Left colon (tissue), 2 donors: ENCODE measurements around the gene DOCK3. TPM values are rescaled to one million over a fixed set of nuclear protein-coding genes. Genes with fewer than 3 reads are reported as not detected.
"Not testable (repeated sequence)": the region's sequence is repeated elsewhere in the genome, so short reads cannot be mapped to it uniquely, and the experiment has no call there.

Experiments
- ATAC-seq: fragments of 200-7000 bp; cut with Tn5 transposase; one replicate; pipeline ENCODE4 v1.9.1; 2020; ENCODE audit warnings: mild to moderate bottlenecking, moderate library complexity
- DNase-seq, 2 donors: peaks; one replicate each; pipeline ENCODE4 v3.0.0-alpha.2; 2020
- intact Hi-C, 2 donors: fragments of 100-400 bp; cut with DNase I in 1 of 2; cut with micrococcal nuclease in 1 of 2; formaldehyde crosslinking; loops; one replicate each; pipeline versions ENCODE4 v1.11.2 to v1.14.0; 2022; cut with DNase I, micrococcal nuclease
- total RNA-seq, 2 donors: library from RNA; stranded (reverse); fragmentation: NEBNext Ultra II Directional; extraction: Animal tissue kit (Norgen Biotek cat#: 25700); gene quantifications; one replicate each; pipeline ENCODE4 v1.2.1, GENCODE V29; 2021
- donor health status: DM: no; HTN: no; CAD: no.
- donor health status: DM: yes; HTN: yes; CAD: no.

The DOCK3 gene
- total RNA-seq, 2 donors from 2014 or later = 0.09 to 0.34 TPM

DNA sequence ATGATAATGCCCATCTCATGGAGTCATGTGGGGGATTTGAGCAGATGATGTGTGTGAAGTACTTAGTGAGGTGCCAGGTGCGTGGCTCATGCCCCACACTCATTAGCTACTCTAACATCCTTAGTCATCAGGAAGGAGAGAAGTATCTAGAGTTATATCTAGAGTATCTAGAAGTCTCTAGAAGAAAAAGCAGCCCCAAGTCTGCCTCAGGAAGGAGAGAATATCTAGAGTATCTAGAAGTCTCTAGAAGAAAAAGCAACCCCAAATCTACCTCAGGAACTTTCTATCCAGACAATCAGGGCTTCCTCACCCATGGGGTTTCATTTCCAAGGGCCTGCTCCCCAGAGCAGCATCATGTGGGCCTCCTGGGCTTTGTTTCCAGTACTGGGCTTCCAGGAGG, 24.7 kb upstream of the DOCK3 start:
- intact Hi-C loops = no loop called here
- no peak for ATAC-seq
- DNase-seq = no peak

DNA sequence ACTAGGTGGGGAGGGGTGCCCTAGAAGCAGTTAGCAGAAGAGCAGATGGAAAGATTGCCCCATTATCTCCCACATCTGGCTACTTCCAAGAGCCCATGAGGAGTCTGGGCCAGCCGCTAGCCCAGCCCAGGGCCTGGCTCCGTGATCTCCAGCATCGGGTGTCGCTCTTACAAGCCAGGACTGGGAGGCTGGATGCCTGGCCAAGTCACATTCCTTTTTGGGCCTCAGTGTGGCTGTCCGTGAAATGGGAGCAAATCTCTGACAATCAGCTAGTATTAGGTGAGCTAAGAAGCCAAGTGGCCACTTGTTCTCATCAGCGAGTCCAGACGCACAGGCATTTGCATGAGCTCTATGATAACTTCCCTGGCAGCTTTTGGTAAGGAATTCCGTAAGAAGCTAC, 23.3 kb upstream of the DOCK3 start:
- intact Hi-C loops = no loop called here
- ATAC-seq = no peak

GRCh38 chr3:50651920-50652529, 22.7 kb upstream of the DOCK3 start:
- ATAC-seq (no peak), DNase-seq (no peak)
- intact Hi-C loops = no loop called here

More for the DNA sequence above, 23.3 kb upstream of the DOCK3 start:
- DNase-seq = no peak

GRCh38 chr3:50652709-50653108, 22.0 kb upstream of the DOCK3 start:
- ATAC-seq = peak; percentile 74
- DNase-seq = peak in 1 of 2 donors; percentile 59
- intact Hi-C loops = no loop called here

DNA sequence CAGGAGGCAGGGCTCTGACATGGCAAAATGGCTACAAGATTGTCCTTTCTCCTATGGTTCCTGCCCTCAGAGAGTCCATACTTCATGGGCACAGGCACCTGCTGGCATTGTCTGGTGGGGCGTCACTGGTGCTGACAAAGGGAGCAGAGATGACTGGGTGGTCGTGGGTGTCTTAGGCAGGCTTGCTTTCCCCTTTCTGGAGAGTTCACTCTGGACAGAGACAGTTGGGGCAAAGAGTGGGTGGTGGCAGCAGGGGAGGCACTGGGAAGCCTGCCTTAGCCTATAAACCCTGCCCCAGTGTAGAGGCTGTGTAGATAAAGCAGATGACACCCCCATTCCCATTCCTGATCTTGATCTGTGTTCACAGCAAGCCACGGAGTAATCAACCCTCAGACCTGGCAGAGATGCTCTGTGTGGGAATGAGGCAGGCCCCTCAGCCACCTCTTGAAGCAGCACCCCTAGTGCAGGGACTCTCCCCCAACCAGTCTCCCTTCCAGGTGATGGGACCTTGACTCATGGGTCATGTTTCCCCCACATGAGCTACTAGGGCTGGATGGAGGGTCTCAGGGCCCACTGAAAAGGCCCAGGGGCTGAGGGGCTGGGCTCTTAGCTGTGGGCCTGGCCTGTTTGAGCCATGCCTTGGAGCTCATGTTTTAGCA, 20.7 kb upstream of the DOCK3 start:
- ATAC-seq = no peak
- DNase-seq = no peak
- intact Hi-C loops = no loop called here

GRCh38 chr3:50655009-50655830, 19.5 kb upstream of the DOCK3 start:
- DNase-seq = no peak
- no peak for ATAC-seq
- intact Hi-C loops = no loop called here

GRCh38 chr3:50656417-50657195, 18.1 kb upstream of the DOCK3 start:
- DNase-seq = peak in 1 of 2 donors; percentile 5
- intact Hi-C loops = no loop called here

GRCh38 chr3:50657407-50657806, 17.3 kb upstream of the DOCK3 start:
- ATAC-seq = no peak
- intact Hi-C loops = no loop called here
- DNase-seq = peak in 1 of 2 donors; percentile 5

More at GRCh38 chr3:50656417-50657195, 18.1 kb upstream of the DOCK3 start:
- ATAC-seq = no peak

DNA sequence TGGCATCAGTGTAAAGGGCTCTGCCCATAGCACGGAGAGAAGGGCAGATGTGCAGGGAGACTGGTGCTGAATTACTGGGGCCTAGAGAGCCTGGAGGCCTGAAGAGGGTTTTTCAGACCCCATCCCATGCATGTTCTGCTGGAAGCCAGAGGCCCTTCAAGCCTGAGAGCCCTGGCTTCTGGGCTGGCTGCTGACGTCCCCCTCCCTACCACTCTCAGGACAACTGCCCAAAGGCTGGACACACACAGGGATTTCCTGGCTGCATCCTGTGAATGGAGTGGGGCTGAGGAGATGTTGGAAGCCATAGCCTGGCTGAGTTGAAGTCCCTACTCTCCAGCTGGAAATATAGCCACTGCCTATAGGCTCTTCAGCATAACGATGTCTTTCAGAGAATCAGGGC, 16.9 kb upstream of the DOCK3 start:
- intact Hi-C loops = no loop called here
- no peak for ATAC-seq
- DNase-seq = peak in 1 of 2 donors; percentile 6

GRCh38 chr3:50658416-50658815, 16.3 kb upstream of the DOCK3 start:
- no peak for ATAC-seq
- intact Hi-C loops = no loop called here
- DNase-seq = peak in 1 of 2 donors; percentile 5

DNA sequence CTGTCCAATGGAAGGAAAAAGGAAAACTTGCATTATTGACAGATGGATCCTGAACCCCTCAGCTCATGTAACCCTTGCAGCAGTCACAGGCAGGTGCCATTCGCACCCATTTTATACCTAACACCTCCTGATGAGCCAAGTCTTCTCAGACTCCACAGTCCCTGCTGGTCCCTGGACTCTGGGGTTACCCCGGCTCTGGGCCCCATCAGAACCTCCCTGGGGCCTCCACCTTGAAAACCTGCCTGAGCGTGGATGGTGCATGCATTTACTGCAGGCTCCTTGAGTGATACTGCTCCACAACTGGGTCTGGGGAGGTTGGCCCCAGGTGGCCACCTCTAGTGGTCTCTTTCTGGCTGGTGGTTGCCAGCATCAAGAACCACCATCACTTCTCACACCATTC, 15.9 kb upstream of the DOCK3 start:
- DNase-seq (peak in 1 of 2 donors; percentile 6), ATAC-seq (no peak)
- intact Hi-C loops = no loop called here

DNA sequence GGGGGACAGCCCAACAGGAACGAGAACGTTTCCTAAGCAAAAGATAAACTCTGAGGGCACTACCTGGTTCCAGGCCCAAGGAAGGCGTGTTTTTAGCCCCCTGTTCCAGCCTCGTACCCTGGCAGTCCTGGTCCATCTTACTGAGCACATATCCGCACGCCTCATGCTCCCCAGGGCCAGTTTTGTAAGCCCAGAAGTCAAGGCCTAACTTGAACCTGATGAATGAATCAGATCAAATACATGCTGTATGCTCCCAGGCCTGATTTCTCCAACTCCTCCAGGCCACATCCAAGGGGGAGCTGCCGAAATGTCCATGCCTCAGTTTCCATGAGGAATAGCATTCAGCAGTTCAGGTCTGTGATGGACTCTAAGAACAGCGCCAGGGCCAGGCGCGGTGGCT, 14.3 kb upstream of the DOCK3 start:
- DNase-seq (peak in 1 of 2 donors; percentile 17), ATAC-seq (no peak)
- intact Hi-C loops = no loop called here

DNA sequence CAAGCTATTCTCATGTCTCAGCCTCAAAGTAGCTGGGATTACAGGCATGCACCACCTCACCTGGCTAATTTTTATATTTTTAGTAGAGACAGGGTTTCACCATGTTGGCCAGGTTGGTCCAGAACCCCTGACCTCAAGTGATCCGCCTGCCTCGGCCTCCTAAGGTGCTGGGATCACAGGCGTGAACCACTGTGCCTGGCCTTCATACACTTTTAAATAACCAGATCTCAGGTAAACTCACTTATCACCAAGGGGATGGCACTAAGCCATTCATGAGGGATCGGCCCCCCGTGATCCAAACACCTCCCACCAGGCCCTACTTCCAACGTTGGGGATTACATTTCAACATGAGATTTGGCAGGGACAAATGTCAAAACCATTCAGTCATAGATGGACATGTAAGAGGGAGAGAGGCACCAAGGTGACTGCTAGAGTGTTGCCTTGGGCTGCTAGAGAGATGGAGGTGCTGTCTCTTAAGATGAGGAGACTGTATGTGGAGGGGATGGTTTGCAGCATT, 13.3 kb upstream of the DOCK3 start:
- DNase-seq = no peak
- ATAC-seq = no peak
- intact Hi-C loops = no loop called here

DNA sequence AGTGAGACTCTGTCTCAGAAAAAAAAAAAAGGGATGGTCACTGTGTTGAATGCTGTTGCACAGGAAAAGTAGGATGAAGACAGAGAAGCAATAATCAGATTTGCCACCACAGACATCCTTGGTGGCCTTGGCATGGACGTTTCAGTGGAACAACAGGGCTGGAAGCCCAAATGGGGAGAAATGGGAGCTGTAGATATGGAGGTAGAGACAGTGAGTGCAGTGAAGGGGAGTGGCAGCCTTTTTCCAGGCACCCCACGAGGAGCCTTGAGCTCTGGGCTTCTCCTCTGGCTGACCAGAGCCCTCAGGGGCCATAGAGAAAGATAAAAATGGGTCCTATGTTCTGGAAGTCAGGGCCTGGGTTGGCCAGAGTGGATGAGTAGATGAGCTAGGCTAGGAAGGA, 12.3 kb upstream of the DOCK3 start:
- intact Hi-C loops = no loop called here
- no peak for ATAC-seq
- no peak for DNase-seq

GRCh38 chr3:50665081-50665840, 9.5 kb upstream of the DOCK3 start:
- DNase-seq (no peak), ATAC-seq (no peak)
- intact Hi-C loops = no loop called here

- intact Hi-C loops, ATAC-seq, DNase-seq: not testable (repeated sequence)
Measured at GRCh38 chr3:50665841-50666115, 8.9 kb upstream of the DOCK3 start.

DNA sequence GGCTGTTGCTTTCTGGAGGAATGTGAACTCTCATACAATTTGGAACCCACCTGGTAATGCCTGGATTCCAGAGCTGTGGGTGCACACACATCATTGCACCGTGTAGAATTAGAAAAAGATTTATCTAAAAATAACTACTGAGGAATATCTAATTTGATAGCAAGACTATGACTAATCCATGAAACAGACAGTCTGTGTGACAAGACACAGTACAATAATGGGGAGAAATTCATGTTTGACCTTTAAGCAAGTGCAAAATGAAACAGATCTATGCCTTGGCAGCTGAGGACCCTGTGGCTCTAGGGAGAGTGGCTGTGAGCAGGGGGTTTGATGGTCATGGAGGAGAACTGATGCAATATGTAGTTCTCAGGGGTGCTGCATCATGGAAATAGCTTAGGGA, 7.9 kb upstream of the DOCK3 start:
- no peak for ATAC-seq
- intact Hi-C loops = no loop called here
- DNase-seq = no peak

DNA sequence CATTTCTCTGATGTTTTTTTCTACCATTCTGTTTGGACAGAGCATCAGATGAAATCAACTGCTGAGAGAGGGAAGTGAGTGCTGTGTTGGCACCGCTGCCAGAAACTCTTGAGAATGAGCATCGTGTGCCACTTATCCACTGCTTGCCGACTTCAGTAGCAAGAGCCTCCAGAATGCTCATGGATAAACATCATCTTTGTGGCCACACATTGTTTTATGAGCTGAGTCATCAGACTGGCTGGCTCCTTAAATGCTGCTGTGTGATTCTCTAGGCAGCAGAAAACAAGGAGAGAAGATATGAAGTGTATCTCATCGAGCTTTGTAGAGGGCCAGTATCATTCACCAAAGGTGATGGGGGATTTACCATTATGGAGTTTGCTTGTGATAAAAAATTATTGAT, 3.4 kb upstream of the DOCK3 start:
- ATAC-seq = no peak
- DNase-seq = no peak
- intact Hi-C loops = no loop called here

DNA sequence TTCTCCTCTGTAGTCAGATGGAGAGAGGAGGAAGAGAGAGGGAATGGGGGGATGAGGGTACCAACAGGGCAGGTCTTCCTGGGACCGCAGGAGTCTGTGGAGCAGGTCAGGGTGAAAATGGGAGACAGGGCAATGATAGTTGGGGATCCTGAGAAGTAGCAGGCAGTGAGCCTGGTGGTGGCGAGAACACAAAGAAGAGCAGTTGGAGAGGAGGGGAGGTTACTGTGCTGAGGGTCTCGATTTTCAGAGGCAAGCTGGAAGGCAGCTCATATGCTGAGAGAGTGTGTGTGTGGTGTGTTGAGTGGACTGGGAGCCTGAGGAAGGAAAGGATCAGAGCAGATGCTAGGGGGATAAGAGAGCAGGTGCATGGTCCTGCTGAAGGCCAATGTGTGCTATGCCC, 2.1 kb upstream of the DOCK3 start:
- ATAC-seq (no peak), DNase-seq (no peak)
- intact Hi-C loops = no loop called here
